GM10266 (cell line): ENCODE measurements around the gene ALK.

Experiments used
- DNase-seq: peaks from one replicate; pipeline ENCODE4 v3.0.0; 2012; ENCODE audit errors: extremely low spot score
- TF ChIP-seq, protein P1 (sequence below): IDR thresholded peaks from 2 replicates; pipeline ENCODE4 v1.5.1; 2012; ENCODE audit warnings: mild to moderate bottlenecking, low read depth; ENCODE audit not compliant: control insufficient read depth, insufficient read depth; ENCODE audit errors: missing control alignments

Gene ALK

DNA sequence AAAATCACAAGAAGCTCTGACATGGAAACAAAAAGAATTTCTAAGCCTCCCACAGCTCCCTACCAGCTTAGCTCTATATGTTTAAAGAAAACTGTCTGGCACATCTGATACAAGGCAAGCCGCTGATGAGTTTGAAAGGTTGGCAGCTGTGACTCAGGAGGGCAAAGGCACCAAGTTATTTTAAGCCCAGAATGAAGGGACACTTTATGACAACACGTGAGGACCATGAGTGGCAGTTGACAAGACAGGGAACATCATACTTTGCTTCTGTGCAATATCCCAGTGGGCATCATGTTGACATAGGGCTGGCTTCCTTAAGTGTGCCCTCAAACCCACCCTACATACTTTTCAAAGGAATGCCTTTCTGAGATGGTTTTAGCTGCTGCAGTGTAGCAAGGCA lies 533.3 kb downstream of the ALK start:
- TF ChIP-seq, protein P1, sequence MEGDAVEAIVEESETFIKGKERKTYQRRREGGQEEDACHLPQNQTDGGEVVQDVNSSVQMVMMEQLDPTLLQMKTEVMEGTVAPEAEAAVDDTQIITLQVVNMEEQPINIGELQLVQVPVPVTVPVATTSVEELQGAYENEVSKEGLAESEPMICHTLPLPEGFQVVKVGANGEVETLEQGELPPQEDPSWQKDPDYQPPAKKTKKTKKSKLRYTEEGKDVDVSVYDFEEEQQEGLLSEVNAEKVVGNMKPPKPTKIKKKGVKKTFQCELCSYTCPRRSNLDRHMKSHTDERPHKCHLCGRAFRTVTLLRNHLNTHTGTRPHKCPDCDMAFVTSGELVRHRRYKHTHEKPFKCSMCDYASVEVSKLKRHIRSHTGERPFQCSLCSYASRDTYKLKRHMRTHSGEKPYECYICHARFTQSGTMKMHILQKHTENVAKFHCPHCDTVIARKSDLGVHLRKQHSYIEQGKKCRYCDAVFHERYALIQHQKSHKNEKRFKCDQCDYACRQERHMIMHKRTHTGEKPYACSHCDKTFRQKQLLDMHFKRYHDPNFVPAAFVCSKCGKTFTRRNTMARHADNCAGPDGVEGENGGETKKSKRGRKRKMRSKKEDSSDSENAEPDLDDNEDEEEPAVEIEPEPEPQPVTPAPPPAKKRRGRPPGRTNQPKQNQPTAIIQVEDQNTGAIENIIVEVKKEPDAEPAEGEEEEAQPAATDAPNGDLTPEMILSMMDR = no peak
- DNase-seq = no peak

DNA sequence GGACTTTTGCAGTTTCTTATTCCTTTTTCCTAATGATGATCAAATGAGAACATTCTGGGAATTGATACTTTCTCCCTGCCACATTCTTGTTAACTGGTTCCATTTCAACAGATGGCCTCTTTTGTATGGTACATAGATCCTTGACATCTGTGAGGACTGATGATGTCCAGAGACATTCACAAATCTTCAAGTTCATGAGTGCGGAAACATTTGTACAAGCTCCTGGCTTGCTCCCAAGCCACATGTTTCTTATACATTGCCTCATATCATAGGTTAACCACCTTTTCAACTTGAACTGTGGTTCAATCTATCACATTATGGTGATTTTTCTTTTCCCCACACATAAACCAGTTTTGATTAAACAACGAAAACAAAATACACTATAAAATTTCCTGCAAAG lies 538.9 kb downstream of the ALK start:
- no peak for DNase-seq
- TF ChIP-seq, protein P1 = no peak

DNA sequence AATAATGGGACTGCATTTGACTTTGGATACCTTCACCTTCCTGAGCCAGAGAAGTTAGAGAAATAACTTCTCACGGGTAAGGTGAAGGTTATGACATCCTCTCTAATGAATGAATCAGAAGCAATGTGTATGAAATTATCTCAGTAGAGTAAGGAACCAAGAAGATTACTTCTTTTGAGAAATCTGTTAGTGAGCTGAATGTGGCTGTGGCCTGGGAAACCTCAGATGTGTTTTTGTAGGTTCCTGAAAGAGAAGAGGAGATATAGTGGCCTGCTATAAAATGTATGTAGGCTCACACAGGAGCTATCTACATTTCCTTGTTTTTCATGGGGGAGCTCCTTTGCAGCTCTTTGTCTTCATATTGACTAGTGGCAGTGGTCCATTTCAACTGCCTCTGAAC lies 543.6 kb downstream of the ALK start:
- TF ChIP-seq, protein P1 = no peak

DNA sequence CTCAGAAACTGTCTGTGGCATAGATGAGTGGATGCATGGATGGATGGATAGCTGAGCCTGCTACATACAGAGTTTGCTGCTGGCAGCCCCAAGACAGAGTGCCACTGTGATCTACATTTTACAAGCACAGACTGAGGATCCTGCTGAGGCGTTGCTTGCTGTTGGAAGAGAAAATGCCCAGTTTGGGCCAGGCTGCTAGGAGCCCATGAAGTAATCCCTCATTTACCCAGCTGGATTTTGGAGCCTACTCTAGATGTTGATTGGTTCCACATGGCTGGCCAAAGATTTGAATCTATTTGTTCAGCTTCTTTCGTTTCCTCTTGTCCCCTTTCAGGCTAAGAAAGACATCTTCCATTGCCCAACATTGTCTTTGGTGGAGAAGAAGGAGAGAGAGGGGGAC lies 544.8 kb downstream of the ALK start:
- no peak for DNase-seq
- TF ChIP-seq, protein P1 = no peak

More for the DNA sequence above, 543.6 kb downstream of the ALK start:
- no peak for DNase-seq

DNA sequence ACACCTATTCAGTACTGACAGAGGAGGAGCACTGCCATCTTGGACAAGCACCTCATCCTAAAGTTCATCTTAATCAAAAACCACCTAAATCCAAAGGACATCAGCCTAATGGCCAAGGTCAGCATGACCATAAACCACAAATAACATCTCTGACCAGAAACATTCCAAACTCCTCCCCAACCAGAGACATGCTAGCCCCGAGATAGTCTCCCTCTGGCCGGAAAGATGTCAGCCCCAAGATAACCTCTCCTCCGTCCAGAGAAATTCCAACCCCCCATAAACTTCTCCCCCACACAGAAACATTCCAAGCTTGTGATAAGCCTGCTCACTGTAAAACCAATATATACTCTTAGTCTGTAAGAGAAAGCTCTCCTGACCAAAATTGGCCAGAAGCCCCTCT lies 545.5 kb downstream of the ALK start:
- TF ChIP-seq, protein P1 = no peak
- DNase-seq = no peak

DNA sequence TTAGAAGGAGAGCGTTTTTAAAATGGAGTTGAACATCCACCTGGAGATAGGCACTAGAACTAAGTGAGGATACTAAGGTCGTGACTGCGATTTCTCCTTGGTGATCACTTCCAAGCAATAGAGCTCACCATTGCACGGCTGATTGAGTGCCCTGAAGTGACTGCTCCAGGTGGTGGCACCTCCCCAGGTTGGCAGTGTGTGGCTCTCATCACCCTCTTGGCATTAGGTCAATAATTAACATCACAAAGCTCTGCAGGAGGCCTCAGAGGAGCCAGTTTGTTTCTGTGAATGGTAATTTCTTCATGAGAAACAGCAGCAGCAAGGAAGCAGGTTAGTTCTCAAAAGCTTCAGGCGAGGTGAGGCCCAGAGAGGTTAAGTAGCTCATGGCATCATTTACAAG lies 546.6 kb downstream of the ALK start:
- TF ChIP-seq, protein P1 = no peak
- DNase-seq = no peak

DNA sequence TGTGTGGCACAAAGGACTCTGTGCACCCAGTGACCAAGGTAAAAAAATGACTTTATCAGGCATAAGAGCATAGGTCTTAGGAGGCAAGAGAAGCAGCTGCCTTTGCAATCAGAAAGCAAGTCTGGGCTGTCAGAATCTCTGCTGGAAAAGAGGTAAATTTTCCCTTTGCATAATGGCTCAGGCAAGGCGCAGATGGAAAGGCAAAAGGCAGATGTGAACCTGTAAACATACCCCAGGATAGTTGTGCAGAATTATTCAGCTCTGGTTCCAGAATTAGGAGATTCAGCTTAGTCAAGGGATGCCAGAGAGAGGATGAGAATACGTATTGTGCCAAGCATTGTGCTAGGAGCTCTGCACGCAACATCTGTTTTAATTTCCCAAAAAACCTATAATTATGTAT lies 547.5 kb downstream of the ALK start:
- no peak for DNase-seq
- TF ChIP-seq, protein P1 = no peak
